ENCODE results near the gene CTSF.

DNA sequence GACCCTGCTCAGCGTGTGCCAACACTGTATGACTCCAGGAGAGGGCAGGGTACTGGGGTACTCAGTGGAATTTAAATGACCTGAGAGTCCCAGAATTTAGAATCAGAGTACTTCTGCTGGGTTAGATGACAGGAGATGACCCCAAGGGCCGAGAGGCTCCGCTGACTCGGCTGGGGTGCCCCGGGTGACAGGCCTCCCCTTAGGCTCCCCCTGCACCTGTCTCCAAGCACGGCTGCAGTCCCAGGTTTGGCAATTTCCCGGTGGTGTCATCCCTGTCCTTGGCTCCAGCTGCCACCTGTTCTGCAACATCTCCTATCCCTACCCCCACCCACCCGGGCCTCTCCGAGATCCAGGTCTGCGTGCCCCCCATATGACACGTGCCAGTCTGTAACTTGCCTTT, 20.4 kb downstream of the CTSF start:
- TF ChIP-seq, protein P1, sequence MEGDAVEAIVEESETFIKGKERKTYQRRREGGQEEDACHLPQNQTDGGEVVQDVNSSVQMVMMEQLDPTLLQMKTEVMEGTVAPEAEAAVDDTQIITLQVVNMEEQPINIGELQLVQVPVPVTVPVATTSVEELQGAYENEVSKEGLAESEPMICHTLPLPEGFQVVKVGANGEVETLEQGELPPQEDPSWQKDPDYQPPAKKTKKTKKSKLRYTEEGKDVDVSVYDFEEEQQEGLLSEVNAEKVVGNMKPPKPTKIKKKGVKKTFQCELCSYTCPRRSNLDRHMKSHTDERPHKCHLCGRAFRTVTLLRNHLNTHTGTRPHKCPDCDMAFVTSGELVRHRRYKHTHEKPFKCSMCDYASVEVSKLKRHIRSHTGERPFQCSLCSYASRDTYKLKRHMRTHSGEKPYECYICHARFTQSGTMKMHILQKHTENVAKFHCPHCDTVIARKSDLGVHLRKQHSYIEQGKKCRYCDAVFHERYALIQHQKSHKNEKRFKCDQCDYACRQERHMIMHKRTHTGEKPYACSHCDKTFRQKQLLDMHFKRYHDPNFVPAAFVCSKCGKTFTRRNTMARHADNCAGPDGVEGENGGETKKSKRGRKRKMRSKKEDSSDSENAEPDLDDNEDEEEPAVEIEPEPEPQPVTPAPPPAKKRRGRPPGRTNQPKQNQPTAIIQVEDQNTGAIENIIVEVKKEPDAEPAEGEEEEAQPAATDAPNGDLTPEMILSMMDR (IDR thresholded peaks at IDR 0.05), result no peak
- TF ChIP-seq POLR2A (IDR thresholded peaks at IDR 0.05), result no peak
- TF ChIP-seq POLR2AphosphoS5 (IDR thresholded peaks at IDR 0.05), result no peak
